ENCODE data around the gene TMEM273. TPM values are rescaled to one million over a fixed set of nuclear protein-coding genes. Genes with fewer than 3 reads are reported as not detected.

Gene TMEM273
- total RNA-seq, 1 experiment from 2014 or later: not detected

DNA sequence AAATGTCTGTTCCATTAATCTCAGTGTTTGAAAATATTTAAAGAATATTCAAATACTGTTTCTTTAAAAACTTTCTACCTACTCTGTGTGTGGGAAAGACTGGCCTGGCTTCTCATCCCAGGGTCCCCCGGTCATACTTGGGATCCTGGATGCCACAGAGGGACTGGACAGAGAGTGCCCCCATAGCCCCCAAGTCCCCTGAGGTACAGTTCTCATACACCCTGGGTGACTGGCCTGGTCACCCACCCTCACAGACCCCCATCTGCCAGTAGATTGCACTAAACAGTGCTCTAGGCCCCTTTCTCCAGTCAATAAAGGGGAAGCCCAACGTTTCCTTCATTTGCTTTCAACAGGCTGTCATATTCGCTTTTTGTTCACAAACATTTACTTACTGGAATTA lies 3.0 kb downstream of the TMEM273 start:
- H3K4me1 ChIP-seq (ENCODE audit: low read length): peaks cover 34% of the 10 kb centered on the region
- no peaks in the 10 kb centered on the region for H3K79me2 ChIP-seq (ENCODE audit: low read length)
- H3K9me3 ChIP-seq (ENCODE audit: low read length): no peaks in the 10 kb centered on the region
- H3K27ac ChIP-seq (ENCODE audit: low read length): no peak overlapping the region
- no peak overlapping the region for H3K4me3 ChIP-seq (ENCODE audit: low read length)
- no peak for DNase-seq
- H3K4me2 ChIP-seq (ENCODE audit: low read depth, low read length, poor library complexity, severe bottlenecking): no peak overlapping the region
- no peaks in the 10 kb centered on the region for H3K9me2 ChIP-seq (replicated peaks; ENCODE audit: insufficient read depth, low read length)
- no peak overlapping the region for H2AFZ ChIP-seq (ENCODE audit: low read length)
- no peak overlapping the region for H3K9ac ChIP-seq (ENCODE audit: low read length)
- no peaks in the 10 kb centered on the region; the same call in 1 of the 2 replicates for H3K27me3 ChIP-seq (ENCODE audit: low read length)
- no peaks in the 10 kb centered on the region; the same call in 1 of the 2 replicates for H4K20me1 ChIP-seq (ENCODE audit: insufficient read depth, low read depth, low read length)
- no peaks in the 10 kb centered on the region for H3K36me3 ChIP-seq (ENCODE audit: insufficient read depth, low read length)

DNA sequence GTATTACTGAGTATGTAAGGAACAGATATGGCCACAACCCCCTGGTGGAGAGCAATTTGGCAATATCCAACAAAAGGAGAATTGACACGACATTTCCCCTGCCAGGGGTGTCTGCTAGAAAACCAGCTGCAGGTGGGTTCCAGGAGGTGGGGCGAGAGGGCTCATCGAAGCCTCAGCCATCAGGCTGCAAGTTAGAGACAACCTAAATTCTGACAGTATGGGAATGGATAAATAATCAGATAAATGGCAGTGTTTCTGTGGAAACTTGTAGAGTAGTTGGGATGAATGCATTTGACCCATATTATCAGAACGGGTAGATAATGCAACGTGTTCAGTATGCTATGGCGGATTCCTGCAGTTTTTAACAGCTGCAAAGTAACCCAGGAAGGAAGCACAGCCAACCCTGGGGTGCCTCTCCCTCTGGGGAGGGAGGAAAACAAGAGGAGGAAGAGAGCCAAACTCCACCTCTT lies 3.5 kb downstream of the TMEM273 start:
- no peak overlapping the region for H3K4me2 ChIP-seq (ENCODE audit: low read depth, low read length, poor library complexity, severe bottlenecking)
- no peaks in the 10 kb centered on the region for H3K36me3 ChIP-seq (ENCODE audit: insufficient read depth, low read length)
- H3K9ac ChIP-seq (ENCODE audit: low read length): no peak overlapping the region
- H3K27ac ChIP-seq (ENCODE audit: low read length): no peak overlapping the region
- H3K79me2 ChIP-seq (ENCODE audit: low read length): no peaks in the 10 kb centered on the region
- no peak overlapping the region for H3K4me3 ChIP-seq (ENCODE audit: low read length)
- peaks cover 29% of the 10 kb centered on the region for H3K4me1 ChIP-seq (ENCODE audit: low read length)
- no peaks in the 10 kb centered on the region; the same call in 1 of the 2 replicates for H4K20me1 ChIP-seq (ENCODE audit: insufficient read depth, low read depth, low read length)
- no peak for DNase-seq
- H3K9me2 ChIP-seq (replicated peaks; ENCODE audit: insufficient read depth, low read length): no peaks in the 10 kb centered on the region
- no peak overlapping the region for H2AFZ ChIP-seq (ENCODE audit: low read length)
- no peaks in the 10 kb centered on the region; the same call in 1 of the 2 replicates for H3K27me3 ChIP-seq (ENCODE audit: low read length)
- no peaks in the 10 kb centered on the region for H3K9me3 ChIP-seq (ENCODE audit: low read length)

DNA sequence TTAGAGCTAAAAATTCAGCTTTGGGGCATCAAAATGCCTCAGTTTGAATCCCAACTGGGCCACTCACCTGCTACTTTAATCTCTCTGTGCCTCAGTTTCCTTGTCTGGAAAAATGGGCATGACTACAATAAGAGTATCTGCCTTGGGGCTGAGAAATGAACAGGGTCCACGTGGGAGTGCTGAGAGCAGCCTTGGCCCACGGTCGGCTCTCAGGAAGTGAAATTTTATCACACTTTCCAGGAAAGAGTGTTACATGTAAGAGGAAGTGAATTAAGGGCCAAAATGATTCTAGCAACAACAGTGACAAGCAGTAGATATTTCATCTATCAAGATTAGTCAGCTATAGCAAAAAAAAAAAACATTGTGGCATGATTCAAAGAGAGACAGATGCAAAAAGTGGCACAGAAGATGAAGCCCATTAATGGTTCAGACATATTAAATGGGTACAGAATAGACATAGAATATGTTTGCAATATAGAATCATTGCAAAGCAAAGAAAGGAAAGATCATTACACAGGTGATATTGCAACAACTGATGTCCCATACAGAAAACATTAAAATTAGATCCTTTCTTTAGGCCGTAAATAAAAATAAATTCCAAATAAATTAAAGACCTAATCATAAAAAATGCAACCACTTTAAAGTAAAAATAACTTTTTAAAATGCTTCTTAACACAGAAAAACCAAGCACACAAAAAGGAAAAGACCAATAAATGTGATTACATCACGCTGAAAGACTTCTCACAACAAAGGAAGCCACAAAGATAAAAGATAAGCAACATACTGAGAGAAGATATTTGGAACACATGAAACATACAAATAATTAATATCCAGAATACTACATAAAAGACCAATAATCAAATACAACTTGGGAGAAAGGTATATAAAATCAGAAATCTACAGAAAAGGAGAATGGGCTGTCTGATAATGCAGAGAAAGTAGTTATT lies 4.3 kb downstream of the TMEM273 start:
- H3K9ac ChIP-seq (ENCODE audit: low read length): no peak overlapping the region
- H3K9me3 ChIP-seq (ENCODE audit: low read length): no peaks in the 10 kb centered on the region
- no peaks in the 10 kb centered on the region; the same call in 1 of the 2 replicates for H4K20me1 ChIP-seq (ENCODE audit: insufficient read depth, low read depth, low read length)
- no peaks in the 10 kb centered on the region for H3K79me2 ChIP-seq (ENCODE audit: low read length)
- H3K4me3 ChIP-seq (ENCODE audit: low read length): no peak overlapping the region
- peaks cover 26% of the 10 kb centered on the region for H3K4me1 ChIP-seq (ENCODE audit: low read length)
- H2AFZ ChIP-seq (ENCODE audit: low read length): no peak overlapping the region
- H3K9me2 ChIP-seq (replicated peaks; ENCODE audit: insufficient read depth, low read length): no peaks in the 10 kb centered on the region
- no peak overlapping the region for H3K27ac ChIP-seq (ENCODE audit: low read length)
- DNase-seq: peak; percentile 51
- no peaks in the 10 kb centered on the region for H3K36me3 ChIP-seq (ENCODE audit: insufficient read depth, low read length)
- no peaks in the 10 kb centered on the region; the same call in 1 of the 2 replicates for H3K27me3 ChIP-seq (ENCODE audit: low read length)
- H3K4me2 ChIP-seq (ENCODE audit: low read depth, low read length, poor library complexity, severe bottlenecking): no peak overlapping the region

DNA sequence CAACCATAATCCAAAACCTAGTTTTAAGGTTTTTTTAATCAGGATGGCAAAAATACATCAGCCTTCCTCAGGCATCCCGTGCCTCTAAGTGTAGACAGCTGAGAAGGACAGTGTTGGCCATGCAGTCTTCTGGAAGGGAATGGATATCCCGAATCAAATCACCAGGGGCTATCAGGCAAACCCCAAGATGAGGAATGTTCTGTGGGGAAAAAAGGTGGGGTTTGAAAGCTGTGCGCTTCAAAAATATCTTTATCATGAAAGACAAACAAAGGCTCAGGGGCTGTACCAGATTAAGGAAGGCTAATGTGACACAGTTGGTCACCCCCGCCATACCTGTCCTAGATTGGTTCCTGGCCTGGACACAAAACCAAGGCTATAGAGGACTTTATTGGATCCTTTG lies 5.4 kb downstream of the TMEM273 start:
- Histone ChIP-seq H3K4me3 (ENCODE audit: low read length) (no peak overlapping the region), H3K79me2 (ENCODE audit: low read length) (no peaks in the 10 kb centered on the region), H3K36me3 (ENCODE audit: insufficient read depth, low read length) (no peaks in the 10 kb centered on the region), H4K20me1 (ENCODE audit: insufficient read depth, low read depth, low read length) (no peaks in the 10 kb centered on the region; the same call in 1 of the 2 replicates), H3K9me2 (replicated peaks; ENCODE audit: insufficient read depth, low read length) (no peaks in the 10 kb centered on the region), H3K4me2 (ENCODE audit: low read depth, low read length, poor library complexity, severe bottlenecking) (no peak overlapping the region), H3K27me3 (ENCODE audit: low read length) (no peaks in the 10 kb centered on the region; the same call in 1 of the 2 replicates), H3K9me3 (ENCODE audit: low read length) (no peaks in the 10 kb centered on the region), H2AFZ (ENCODE audit: low read length) (no peak overlapping the region), H3K4me1 (ENCODE audit: low read length) (peaks cover 17% of the 10 kb centered on the region), H3K27ac (ENCODE audit: low read length) (no peak overlapping the region), H3K9ac (ENCODE audit: low read length) (no peak overlapping the region)
- DNase-seq: no peak

DNA sequence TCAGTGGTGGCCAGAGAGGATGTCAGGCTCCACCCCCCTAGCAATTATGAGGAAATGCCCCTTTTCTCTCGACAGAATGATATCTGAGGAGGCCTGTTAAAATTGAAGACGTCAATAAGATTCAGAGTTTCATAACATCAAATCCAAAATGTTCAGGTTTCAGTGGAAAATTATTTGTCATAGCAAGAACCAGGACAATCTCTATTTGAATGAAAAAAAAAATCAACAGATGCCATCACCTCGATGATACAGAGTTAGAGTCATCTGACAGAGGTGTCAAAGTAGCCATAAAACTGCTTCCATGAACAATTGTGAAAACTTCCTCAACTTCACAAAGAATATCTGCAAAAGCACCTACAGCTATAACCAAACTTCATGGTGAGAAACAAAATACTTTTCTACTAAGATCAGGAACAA lies 7.7 kb downstream of the TMEM273 start:
- no peaks in the 10 kb centered on the region for H3K27me3 ChIP-seq (ENCODE audit: low read length)
- H3K36me3 ChIP-seq (ENCODE audit: insufficient read depth, low read length): no peaks in the 10 kb centered on the region
- no peaks in the 10 kb centered on the region for H3K9me2 ChIP-seq (replicated peaks; ENCODE audit: insufficient read depth, low read length)
- H3K9ac ChIP-seq (ENCODE audit: low read length): no peak overlapping the region
- no peak for DNase-seq
- no peaks in the 10 kb centered on the region for H3K9me3 ChIP-seq (ENCODE audit: low read length)
- no peak overlapping the region for H3K27ac ChIP-seq (ENCODE audit: low read length)
- H3K79me2 ChIP-seq (ENCODE audit: low read length): no peaks in the 10 kb centered on the region
- no peak overlapping the region for H3K4me2 ChIP-seq (ENCODE audit: low read depth, low read length, poor library complexity, severe bottlenecking)
- H3K4me1 ChIP-seq (ENCODE audit: low read length): peaks cover 8% of the 10 kb centered on the region
- H3K4me3 ChIP-seq (ENCODE audit: low read length): no peak overlapping the region
- H4K20me1 ChIP-seq (ENCODE audit: insufficient read depth, low read depth, low read length): no peaks in the 10 kb centered on the region
- no peak overlapping the region for H2AFZ ChIP-seq (ENCODE audit: low read length)

DNA sequence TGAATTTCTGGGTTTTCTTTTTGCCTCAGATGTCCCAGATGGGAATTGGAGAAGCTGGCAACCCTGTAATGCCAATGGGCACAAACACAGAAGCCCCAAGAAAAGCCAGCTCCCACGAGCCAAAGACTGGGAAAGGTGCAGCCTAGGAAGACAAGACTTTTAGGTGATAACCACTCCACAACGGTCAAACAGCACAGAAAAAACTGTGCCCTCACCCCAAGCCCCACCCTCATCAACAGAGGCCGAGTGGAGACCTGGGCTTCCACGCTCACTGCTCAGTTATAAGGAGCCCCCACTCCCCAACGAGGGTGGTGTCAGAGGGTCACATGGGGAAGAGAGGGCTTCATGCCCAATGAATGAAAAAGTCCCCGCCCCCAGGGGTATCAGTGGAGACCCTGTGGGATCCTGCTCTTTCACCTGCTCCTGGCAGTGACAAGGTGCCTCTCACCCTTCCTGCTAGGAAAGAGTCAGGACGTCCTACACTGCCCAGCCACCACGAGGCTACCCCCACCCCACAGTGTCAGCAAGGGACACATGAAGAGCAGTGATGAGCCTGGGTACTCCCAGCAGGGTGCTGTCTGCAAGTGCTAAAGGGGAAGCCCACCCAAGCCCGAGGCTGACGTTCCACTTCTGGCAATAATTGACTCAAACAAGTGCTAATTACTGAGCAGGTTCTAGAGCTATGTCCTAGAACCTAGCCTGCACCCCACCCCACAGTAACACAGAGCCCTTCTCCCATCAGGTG lies 8.3 kb downstream of the TMEM273 start:
- no peaks in the 10 kb centered on the region for H4K20me1 ChIP-seq (ENCODE audit: insufficient read depth, low read depth, low read length)
- peaks cover 8% of the 10 kb centered on the region for H3K4me1 ChIP-seq (ENCODE audit: low read length)
- no peaks in the 10 kb centered on the region for H3K79me2 ChIP-seq (ENCODE audit: low read length)
- no peak overlapping the region for H3K4me2 ChIP-seq (ENCODE audit: low read depth, low read length, poor library complexity, severe bottlenecking)
- no peaks in the 10 kb centered on the region for H3K9me2 ChIP-seq (replicated peaks; ENCODE audit: insufficient read depth, low read length)
- H3K9me3 ChIP-seq (ENCODE audit: low read length): no peaks in the 10 kb centered on the region
- no peak overlapping the region for H3K4me3 ChIP-seq (ENCODE audit: low read length)
- DNase-seq: no peak
- no peak overlapping the region for H2AFZ ChIP-seq (ENCODE audit: low read length)
- H3K27ac ChIP-seq (ENCODE audit: low read length): no peak overlapping the region
- no peaks in the 10 kb centered on the region for H3K36me3 ChIP-seq (ENCODE audit: insufficient read depth, low read length)
- no peak overlapping the region for H3K9ac ChIP-seq (ENCODE audit: low read length)
- H3K27me3 ChIP-seq (ENCODE audit: low read length): no peaks in the 10 kb centered on the region

DNA sequence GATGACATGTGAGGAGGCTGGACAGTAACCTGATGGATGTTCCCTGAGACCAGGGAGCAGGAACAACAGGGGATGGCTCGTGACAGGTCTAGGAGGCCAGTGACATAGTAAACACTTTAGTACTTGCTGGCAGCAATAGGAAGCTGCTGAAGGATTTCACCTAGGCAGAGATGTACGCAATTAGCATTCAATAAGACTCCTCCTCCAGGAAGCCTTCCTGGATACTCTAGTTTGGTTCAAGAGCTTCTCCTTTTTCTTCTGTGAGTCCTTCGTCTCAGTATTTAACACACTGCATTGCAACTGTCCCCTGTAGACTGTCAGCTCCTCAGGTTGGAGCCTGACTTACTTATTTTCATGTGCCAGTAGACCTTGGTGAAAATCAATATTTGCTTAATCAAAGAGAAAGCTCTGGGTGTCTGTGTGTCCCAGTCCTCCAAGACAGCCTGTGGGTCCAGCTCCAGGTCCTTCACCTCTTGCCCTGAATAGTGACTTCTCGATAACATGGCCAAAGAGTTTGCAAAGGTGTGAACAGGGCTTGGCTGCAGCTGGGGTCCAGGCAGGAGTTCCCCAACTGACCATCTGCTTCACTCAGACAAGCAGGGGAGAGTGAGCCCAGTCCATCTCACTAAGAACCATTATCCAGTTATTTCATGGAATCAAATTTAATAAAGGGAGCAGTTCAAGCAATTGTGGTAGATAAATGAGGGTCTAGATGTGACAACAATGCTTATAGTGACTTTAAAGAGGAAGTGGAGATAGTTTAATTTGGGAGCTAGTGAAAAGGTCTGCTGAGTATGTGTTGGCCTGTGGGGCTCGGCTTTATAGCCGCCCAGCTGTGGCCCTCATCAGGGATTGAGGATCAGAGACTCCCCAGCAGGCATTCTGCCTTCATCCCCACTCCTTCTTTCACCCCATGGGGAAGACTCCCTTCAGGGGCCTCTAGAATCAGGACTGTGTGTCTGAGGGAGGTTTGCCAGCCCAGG lies 9.4 kb downstream of the TMEM273 start:
- Histone ChIP-seq H3K4me1 (ENCODE audit: low read length) (peaks cover 8% of the 10 kb centered on the region), H3K4me3 (ENCODE audit: low read length) (no peak overlapping the region), H3K27me3 (ENCODE audit: low read length) (no peaks in the 10 kb centered on the region), H3K4me2 (ENCODE audit: low read depth, low read length, poor library complexity, severe bottlenecking) (no peak overlapping the region), H3K9me3 (ENCODE audit: low read length) (no peaks in the 10 kb centered on the region), H3K79me2 (ENCODE audit: low read length) (no peaks in the 10 kb centered on the region), H3K9ac (ENCODE audit: low read length) (no peak overlapping the region), H3K27ac (ENCODE audit: low read length) (no peak overlapping the region), H2AFZ (ENCODE audit: low read length) (no peak overlapping the region), H3K9me2 (replicated peaks; ENCODE audit: insufficient read depth, low read length) (no peaks in the 10 kb centered on the region), H4K20me1 (ENCODE audit: insufficient read depth, low read depth, low read length) (no peaks in the 10 kb centered on the region), H3K36me3 (ENCODE audit: insufficient read depth, low read length) (no peaks in the 10 kb centered on the region)
- DNase-seq: no peak

Data from Karpas-422 (cell line).